ENCODE measurements around the gene ZNF692. TPM values are rescaled to one million over a fixed set of nuclear protein-coding genes. Genes with fewer than 3 reads are reported as not detected.

Gene ZNF692
- total and polyA plus RNA-seq, 2 of the 13 experiments (the other 11 are each of a cell fraction or from before 2014, with no cell fraction given), result 27.3 to 45.8 TPM

DNA sequence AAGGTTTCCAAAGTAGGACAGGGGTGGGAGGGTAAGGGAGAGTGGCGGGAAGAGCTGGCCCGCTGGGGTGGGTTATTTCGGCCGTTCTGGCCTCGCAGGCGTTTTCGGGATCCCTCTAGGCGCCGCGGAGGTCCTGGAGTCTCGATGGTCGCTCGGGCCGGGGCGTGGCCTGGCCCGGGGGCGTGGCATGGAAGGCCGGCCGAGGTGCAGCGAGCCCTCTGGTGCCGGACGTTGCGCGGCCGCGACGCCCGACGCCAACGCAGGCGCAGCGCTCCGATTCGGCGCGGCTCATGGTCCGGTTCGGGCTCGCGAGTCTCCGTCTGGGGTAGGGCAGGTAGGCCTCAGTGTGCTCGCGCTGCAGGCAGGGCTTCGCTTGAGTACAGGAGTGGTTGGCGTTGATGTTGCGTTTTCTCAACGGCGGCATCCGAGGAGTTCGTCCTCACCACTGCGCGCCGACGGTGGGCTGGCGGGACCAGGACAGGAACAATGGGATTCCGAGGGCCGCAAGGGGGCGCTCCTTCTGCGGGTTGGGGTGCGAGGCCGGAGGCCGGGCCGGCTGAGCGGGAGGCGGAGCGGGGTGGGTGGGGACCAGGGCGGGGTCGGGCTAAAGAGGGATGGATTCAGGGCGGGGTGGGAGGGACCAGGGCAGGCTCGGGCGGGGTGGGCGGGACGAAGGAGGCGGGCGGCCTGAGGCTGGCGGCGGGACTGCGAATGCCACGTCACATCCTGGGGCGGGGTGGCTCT lies 47.3 kb upstream of the ZNF692 start, which contains the start of gene PGBD2 (continued):
- TF ChIP-seq SP1 (IDR thresholded peaks at IDR 0.05), result no peak
- peak; percentile 85 for TF ChIP-seq SP1 (CRISPR knock-in tag; IDR thresholded peaks at IDR 0.05)
- peak; percentile 85 for TF ChIP-seq ARHGAP35 (CRISPR knock-in tag; IDR thresholded peaks at IDR 0.05; ENCODE audit: borderline replicate concordance)
- TF ChIP-seq MED8 (CRISPR knock-in tag; IDR thresholded peaks at IDR 0.05; ENCODE audit: insufficient replicate concordance), result peak; percentile 78
- peak; percentile 90 for TF ChIP-seq ZNF329 (CRISPR knock-in tag; IDR thresholded peaks at IDR 0.05; ENCODE audit: low read depth)
- 0 out of 2 replicates have a peak, but pooled peaks have one; percentile 20 for TF ChIP-seq GLI4 (CRISPR knock-in tag; IDR thresholded peaks at IDR 0.05; ENCODE audit: borderline replicate concordance)
- TF ChIP-seq, protein P1, sequence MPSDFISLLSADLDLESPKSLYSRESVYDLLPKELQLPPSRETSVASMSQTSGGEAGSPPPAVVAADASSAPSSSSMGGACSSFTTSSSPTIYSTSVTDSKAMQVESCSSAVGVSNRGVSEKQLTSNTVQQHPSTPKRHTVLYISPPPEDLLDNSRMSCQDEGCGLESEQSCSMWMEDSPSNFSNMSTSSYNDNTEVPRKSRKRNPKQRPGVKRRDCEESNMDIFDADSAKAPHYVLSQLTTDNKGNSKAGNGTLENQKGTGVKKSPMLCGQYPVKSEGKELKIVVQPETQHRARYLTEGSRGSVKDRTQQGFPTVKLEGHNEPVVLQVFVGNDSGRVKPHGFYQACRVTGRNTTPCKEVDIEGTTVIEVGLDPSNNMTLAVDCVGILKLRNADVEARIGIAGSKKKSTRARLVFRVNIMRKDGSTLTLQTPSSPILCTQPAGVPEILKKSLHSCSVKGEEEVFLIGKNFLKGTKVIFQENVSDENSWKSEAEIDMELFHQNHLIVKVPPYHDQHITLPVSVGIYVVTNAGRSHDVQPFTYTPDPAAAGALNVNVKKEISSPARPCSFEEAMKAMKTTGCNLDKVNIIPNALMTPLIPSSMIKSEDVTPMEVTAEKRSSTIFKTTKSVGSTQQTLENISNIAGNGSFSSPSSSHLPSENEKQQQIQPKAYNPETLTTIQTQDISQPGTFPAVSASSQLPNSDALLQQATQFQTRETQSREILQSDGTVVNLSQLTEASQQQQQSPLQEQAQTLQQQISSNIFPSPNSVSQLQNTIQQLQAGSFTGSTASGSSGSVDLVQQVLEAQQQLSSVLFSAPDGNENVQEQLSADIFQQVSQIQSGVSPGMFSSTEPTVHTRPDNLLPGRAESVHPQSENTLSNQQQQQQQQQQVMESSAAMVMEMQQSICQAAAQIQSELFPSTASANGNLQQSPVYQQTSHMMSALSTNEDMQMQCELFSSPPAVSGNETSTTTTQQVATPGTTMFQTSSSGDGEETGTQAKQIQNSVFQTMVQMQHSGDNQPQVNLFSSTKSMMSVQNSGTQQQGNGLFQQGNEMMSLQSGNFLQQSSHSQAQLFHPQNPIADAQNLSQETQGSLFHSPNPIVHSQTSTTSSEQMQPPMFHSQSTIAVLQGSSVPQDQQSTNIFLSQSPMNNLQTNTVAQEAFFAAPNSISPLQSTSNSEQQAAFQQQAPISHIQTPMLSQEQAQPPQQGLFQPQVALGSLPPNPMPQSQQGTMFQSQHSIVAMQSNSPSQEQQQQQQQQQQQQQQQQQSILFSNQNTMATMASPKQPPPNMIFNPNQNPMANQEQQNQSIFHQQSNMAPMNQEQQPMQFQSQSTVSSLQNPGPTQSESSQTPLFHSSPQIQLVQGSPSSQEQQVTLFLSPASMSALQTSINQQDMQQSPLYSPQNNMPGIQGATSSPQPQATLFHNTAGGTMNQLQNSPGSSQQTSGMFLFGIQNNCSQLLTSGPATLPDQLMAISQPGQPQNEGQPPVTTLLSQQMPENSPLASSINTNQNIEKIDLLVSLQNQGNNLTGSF (CRISPR knock-in tag; IDR thresholded peaks at IDR 0.05), result peak; percentile 82; the same call in 1 of the 2 replicates
- TF ChIP-seq, protein P2, sequence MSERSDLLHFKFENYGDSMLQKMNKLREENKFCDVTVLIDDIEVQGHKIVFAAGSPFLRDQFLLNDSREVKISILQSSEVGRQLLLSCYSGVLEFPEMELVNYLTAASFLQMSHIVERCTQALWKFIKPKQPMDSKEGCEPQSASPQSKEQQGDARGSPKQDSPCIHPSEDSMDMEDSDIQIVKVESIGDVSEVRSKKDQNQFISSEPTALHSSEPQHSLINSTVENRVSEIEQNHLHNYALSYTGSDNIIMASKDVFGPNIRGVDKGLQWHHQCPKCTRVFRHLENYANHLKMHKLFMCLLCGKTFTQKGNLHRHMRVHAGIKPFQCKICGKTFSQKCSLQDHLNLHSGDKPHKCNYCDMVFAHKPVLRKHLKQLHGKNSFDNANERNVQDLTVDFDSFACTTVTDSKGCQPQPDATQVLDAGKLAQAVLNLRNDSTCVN (CRISPR knock-in tag; IDR thresholded peaks at IDR 0.05; ENCODE audit: borderline replicate concordance), result peak; percentile 78; the same call in 1 of the 2 replicates
- TF ChIP-seq, protein P3, sequence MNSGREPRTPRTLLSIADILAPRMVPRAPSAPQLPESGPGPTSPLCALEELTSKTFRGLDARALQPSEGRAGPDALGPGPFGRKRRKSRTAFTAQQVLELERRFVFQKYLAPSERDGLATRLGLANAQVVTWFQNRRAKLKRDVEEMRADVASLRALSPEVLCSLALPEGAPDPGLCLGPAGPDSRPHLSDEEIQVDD (CRISPR knock-in tag; IDR thresholded peaks at IDR 0.05; ENCODE audit: borderline replicate concordance), result peak; percentile 96
- TF ChIP-seq, protein P4, sequence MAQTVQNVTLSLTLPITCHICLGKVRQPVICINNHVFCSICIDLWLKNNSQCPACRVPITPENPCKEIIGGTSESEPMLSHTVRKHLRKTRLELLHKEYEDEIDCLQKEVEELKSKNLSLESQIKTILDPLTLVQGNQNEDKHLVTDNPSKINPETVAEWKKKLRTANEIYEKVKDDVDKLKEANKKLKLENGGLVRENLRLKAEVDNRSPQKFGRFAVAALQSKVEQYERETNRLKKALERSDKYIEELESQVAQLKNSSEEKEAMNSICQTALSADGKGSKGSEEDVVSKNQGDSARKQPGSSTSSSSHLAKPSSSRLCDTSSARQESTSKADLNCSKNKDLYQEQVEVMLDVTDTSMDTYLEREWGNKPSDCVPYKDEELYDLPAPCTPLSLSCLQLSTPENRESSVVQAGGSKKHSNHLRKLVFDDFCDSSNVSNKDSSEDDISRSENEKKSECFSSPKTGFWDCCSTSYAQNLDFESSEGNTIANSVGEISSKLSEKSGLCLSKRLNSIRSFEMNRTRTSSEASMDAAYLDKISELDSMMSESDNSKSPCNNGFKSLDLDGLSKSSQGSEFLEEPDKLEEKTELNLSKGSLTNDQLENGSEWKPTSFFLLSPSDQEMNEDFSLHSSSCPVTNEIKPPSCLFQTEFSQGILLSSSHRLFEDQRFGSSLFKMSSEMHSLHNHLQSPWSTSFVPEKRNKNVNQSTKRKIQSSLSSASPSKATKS (CRISPR knock-in tag; IDR thresholded peaks at IDR 0.05), result 0 out of 2 replicates have a peak, but pooled peaks have one; percentile 42
- TF ChIP-seq, protein P5, sequence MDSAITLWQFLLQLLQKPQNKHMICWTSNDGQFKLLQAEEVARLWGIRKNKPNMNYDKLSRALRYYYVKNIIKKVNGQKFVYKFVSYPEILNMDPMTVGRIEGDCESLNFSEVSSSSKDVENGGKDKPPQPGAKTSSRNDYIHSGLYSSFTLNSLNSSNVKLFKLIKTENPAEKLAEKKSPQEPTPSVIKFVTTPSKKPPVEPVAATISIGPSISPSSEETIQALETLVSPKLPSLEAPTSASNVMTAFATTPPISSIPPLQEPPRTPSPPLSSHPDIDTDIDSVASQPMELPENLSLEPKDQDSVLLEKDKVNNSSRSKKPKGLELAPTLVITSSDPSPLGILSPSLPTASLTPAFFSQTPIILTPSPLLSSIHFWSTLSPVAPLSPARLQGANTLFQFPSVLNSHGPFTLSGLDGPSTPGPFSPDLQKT (CRISPR knock-in tag; IDR thresholded peaks at IDR 0.05; ENCODE audit: borderline replicate concordance), result no peak
- peak; percentile 50; the same call in 1 of the 2 replicates for TF ChIP-seq MIER2 (CRISPR knock-in tag; IDR thresholded peaks at IDR 0.05)
- peak; percentile 94 for TF ChIP-seq MEIS1 (CRISPR knock-in tag; IDR thresholded peaks at IDR 0.05; ENCODE audit: borderline replicate concordance)
- TF ChIP-seq ZNF891 (CRISPR knock-in tag; IDR thresholded peaks at IDR 0.05), result peak; percentile 98

Data from HepG2 (cell line).